HG03159 (cell line): ENCODE data around the gene PTPN1.
A peak's percentile ranks its signal among the peaks of the same experiment; 100 is the strongest.
"Not testable (repeated sequence)": the region's sequence is repeated elsewhere in the genome, so short reads cannot be mapped to it uniquely, and the experiment has no call there.

Source experiments
- ATAC-seq: cut with Tn5 transposase; IDR thresholded peaks from one replicate; pipeline ENCODE4 v1.9.1; 2021; ENCODE audit warnings: mild to moderate bottlenecking, moderate library complexity; ENCODE audit not compliant: unreplicated experiment

Gene PTPN1

DNA sequence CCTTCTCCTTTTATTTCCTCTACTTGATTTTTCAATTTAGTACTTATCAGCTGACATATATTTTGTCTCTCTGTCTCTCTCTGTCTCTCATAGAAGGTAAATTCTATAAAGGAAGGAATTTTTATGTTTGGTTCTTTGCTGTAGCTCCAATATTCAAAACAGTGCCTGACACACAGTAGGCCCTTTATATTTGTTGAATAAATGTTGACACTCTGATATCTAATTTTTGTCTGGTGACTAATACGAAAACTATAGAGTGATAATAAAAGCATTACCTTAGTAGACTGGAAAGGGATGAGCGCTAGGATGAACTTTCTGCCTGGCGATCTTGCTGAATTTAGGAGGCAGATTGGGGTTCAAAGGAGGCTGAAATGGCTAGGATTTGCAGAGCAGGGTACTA is 42.8 kb downstream of the PTPN1 start:
- ATAC-seq = no peak

DNA sequence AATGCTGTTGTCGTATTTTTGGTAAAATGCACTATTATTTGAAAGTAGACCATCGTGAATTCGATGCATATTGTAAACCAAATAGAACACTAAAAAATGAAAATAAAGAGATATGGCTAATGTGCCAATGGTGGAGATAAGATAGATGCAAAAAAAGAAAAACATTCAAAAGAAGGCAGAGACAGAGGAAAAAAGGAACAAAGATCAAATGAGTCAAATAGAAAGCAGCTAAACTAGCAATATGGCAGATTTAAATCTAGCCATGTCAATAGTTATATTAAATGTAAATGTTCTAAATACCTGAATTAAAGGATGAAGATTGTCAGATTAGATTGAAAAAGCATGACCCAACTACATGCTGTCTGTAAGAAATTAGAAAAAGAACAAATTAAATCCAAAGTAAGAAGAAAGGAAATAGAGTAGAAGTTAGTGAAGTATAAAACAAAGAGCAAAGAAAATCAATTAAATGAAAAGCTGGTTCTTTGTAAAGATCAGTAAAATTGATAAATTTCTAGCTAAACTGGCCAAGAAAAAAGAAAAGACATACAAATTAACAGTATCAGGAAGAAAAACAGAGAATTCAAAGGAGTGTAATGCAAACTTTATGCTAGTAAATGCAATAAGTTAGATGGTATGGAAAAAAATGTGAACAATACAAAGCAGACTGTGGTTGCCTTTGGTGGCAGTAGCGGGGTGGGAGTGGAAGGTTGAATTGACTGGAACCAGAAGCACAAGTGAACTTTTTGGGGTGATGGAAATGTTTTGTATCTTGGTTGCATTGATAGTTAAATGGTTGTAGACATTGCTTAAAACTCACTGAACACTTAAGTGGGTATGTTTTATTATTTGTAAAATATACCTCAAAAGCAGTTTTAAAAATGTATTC is 44.8 kb downstream of the PTPN1 start:
- ATAC-seq = no peak

DNA sequence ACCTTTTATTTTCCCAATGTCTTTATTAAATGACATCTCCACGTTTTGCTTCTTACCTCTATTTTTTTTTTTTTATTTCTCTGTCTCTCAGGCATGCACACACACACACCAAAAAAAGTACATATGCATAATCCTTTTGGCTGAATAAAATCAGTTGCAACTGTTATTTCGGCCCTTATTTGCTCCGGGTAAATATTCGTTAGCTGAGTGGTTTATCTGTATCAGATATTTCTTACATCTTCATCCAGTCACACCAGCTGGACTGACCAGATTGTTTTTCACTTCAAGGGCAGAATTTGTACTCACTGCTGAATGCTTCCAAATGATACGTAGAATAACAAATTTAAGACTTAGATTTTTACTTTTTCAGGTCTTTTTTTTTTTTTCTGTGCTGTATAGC is 45.5 kb downstream of the PTPN1 start:
- no peak for ATAC-seq

DNA sequence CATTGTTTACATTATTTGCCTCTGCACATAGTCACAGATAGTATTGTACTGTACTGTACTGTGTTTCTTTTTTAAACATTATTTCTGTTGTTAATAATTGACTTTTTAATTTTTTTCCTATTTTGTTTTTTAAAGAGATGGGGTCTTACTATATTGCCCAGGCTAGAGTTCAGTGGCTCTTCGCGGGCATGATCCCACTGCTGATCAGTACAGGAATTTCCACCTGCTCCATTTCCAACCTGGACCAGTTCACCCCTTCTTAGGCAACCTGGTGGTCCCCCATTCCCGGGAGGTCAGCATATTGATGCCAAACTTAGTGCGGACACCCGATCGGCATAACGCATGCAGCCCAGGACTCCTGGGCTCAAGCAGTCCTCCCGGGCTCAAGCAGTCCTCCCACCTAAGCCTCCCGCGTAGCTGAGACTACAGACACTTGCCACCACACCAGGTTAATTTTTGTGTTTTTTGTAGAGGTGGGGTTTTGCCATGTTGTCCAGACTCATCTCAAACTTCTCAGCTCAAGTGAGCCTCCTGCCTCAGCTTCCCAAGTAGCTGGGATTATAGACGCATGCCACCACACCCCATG is 47.5 kb downstream of the PTPN1 start:
- no peak for ATAC-seq

DNA sequence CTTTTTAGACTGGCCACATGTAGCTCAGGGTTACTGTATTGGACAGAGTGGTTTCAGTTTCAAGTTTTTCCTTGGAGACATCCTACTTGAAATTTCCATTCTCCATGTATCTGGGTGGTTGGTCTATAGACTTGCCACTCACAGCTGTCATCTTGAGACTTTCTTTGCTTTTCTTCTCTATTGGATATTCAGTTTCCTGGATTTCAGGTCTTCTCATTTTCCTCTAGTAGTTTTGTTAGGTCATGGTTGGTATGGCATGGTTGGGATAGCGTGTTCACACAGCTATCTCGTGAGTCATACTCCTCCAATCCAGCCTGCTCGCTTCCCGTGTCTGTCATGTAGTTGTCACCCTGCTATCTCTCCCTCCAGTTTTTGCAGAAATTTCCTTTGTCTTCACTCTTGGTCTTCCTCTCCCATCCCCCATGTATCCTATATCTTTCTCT is 48.3 kb downstream of the PTPN1 start:
- no peak for ATAC-seq

DNA sequence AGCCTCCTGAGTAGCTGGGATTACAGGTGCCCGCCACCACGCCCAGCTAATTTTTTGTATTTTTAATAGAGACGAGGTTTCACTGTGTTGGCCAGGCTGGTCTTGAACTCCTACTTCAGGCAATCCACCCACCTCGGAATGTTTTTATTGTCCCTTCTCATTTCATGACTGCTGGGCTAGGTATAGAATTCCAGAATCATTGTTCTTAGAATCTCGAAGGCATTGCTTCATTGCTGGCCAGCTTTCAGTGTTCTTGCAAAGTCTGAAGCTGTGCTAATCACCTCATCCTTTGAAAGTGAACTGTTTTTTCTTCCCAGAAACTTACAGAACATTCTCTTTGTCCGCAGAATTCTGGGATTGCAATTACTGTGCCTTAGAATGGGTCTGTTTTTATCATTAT is 49.0 kb downstream of the PTPN1 start:
- no peak for ATAC-seq

DNA sequence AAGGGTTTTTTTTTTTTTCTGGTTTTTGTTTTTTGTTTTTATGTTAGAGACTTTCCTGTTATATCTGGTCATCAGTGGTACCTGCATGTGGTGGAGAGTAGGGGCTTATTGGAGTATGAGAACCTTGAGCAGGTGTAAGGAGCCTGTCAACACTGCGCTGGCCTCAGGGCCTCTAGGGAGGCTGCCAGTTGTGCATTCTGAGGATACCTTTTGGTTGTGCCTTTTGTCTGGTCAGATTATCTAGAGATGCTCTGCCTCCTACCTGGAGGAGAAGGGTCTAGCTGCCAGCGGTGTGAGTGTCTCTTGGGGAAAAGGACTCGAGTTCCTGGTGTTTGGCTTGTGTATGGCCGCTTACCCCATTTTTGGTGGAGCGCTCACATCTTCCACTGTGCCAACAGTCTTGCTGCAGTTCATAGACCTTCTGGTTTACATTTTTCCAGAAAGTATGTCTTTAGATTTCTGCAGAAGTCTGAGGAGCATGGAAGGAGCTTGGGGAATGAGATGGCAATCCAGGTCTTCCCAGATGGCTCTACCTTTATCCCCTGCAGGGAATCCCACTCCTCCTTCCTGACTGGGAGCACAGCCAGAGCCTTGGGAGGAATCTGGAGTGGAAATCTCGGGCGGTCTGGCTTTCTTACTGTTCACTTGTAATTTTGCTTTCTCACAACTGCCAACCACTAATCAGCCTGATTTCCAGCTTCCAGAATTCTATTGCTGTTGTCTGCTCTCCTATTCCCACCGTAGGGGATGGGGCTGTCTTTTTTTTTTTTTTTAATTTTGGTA is 49.9 kb downstream of the PTPN1 start:
- no peak for ATAC-seq

DNA sequence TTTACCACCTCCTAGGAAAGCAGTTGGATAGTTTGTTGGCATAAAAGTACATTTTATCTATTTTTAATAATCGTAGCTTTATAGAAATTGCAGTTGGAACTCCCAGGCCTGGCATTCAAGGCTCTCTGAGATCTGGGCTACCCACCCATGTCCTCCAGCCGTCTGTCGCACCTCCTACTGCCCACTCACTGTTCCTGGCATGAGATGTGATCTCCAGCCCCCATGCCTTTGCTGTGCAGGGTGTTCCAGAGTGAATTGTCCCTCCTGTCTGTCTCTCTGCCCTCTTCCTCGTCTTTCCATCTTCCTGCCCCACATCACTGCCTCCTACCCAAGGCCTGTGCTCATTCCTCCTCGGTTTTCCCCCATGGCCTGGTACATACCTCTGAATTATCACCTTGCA is 50.7 kb downstream of the PTPN1 start:
- no peak for ATAC-seq

DNA sequence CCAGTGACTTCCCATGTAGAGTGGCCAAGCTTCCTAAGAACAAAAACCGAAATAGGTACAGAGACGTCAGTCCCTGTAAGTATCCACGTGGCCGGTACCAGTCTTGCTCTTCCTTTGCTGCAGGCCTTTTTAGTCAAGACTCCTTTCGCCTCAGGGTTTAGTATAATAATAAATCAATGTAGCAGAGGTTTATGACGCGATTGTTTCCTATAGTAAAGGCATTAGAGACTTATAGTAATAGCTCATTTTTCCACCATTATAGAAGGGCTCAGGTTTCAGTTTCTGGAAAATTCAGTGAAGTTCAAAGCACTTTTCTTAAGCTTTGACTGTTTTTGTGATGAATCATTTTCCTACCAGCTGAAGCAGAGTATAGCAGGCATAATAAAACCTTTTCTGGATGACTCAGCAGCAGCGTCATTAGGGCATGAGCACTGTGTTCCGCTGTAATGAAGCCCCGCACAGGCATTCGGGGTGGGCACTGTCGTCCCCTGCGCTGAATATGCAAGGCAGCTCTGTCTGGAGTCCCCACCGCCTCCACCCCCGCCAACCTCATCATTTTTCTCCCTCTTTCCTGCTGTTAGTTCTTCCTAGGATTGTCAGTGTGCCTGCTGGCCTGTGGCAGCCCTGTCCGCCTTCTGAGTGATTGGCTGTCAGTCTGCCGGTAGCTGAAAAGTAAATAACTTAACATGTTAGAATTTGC is 51.3 kb downstream of the PTPN1 start:
- no peak for ATAC-seq

DNA sequence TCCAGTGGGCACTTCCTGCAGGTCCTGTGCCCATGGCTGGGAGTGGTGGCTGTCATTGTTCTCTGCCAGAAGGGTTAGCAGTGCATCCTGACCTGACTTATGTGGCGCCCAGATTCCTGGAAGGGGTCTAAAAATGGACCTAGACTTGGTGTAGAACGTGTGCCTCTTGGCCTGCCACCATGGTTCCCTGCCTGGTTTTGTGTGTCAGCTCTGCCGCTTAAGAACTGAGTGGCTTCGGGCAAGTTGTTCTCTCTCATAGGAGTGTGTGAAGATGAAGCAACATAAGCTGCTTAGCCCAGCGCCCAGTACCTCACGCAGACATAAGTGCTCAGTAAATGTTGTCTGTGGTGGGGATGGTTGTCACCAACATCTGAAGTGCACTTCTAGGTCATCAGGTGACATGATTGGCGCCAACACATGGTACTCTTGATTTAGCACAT is 52.1 kb downstream of the PTPN1 start:
- no peak for ATAC-seq

DNA sequence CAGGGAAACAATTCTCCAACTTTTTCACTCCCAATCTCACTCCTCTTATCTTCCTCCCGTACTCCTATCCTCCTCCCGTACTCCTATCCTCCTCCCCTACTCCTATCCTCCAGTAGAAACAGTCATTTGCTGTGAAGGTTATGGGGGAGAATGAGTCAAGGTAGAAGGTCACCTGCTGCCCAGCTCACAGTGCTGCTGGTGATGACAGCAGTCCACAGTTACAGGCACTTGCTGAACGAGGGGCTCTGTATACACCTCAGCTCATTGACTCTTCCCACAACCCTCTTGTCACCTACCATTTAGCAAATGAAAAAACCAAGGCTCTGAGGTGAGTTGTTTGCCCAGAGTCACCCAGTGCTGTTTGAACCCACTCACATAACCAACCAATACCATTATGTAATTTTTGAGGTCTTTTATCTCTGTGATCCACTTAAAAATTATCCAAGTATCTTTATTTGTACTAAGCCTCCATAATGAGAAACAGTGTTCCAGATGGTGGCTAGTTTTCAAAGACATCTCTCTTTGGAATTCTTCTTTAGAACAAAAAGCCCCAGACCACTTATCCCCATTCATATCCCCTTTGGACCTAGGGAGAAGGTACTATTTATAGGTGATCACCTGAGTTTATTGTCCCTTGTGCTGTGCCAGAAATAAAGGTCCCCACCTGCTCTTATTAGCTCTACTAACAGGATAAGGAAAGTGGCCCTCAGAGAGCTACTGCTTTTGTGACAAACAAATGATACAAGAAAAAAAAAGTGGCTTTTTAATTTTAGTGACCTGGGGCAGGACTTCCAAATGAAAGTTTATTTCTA is 53.2 kb downstream of the PTPN1 start:
- no peak for ATAC-seq

DNA sequence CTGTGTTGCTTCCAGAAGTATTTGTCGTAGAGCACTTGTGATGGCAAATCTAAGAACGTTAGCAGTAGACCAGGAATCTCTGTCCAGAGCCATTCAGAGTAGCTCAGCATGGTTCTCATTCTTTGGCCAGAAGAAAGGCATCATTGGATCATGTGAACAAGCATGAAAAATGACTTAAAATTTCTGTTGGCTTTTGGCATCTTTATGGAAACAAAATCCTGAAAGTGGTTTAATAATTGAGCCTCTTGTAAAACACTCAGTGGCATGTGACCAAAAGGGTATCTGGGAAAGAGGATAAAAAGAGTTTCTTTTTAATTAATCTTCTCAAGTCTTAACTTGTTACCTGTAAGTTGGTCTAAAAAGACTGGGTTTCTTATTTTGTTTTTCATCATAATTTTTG is 55.2 kb downstream of the PTPN1 start:
- ATAC-seq = no peak

DNA sequence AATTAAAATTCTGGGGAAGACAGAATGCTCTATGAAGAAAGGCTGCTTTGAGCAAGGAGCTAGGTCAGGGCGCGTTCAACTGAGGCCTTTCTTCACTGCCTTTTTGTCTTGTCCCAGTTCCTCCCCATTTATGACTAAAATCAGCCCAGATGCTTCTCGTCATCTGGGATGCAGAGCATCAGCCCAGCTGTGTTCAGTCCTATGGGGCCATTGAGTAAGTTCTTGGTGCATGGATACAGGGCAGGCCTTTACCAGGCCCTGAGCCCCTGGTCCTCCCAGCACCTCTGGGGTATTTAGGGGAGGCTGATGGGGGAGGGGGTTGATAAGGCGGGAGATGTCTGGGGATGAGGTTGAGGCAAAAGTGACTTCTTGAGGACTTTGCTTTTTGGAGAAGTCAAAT is 55.7 kb downstream of the PTPN1 start:
- no peak for ATAC-seq

DNA sequence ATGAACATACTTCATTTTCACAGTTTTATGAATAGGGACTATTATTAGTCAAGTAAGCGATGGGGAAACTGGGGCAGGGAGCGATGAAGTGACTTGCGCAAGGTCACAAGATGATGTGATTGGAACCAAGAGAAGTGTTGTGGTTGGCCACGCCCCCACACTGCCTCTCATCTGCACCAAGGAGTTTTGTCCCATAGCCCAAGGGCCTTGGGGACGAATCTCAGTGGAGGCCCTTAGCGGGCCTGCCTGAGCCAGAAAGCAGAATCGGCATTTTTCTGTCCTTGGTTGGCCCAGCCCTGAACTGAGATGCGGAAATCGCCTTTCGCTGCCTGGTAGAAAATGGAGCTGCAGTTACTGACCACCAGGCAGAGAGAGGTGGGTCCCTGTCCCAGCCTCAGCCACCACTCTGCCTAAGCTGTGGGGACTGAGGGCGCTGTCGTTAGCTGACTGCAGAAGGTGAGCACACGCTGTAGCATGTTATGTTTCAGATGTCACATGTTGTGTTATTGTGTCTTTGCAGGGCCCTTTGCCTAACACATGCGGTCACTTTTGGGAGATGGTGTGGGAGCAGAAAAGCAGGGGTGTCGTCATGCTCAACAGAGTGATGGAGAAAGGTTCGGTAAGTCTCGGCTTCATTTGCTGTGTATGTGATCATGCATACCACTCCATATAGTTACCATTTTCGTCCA is 57.8 kb downstream of the PTPN1 start:
- no peak for ATAC-seq

DNA sequence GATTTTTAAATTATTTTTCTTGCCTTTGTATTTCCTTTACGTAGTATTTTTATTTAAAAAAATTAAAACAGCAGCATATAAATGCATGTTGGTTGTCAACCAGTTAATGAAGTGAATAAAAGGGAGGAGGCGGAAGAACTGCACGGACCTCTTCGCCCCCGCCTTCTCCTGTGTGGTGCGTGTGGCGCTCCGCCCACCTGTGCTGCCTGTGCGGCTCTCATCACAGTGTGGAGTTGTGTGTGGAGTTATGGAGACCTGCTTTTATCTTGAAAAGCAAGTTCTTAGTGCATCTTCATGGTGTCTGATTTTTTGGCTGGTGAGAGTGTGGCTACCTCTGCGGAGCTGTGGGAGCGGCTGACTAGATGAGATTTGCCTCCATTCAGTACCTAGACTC is 58.4 kb downstream of the PTPN1 start:
- ATAC-seq = no peak

DNA sequence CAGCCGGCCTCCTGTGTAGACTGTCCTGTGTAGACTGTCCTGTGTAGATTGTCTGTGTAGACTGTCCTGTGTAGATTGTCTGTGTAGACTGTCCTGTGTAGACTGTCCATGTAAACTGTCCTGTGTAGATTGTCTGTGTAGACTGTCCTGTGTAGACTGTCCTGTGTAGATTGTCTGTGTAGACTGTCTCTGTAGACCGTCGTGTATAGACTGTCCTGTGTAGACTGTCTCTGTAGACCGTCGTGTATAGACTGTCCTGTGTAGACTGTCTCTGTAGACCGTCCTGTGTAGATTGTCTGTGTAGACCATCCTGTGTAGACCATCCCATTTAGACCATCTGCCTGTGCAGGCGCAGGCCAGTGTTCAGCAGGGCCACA is 59.3 kb downstream of the PTPN1 start:
- ATAC-seq = not testable (repeated sequence)

DNA sequence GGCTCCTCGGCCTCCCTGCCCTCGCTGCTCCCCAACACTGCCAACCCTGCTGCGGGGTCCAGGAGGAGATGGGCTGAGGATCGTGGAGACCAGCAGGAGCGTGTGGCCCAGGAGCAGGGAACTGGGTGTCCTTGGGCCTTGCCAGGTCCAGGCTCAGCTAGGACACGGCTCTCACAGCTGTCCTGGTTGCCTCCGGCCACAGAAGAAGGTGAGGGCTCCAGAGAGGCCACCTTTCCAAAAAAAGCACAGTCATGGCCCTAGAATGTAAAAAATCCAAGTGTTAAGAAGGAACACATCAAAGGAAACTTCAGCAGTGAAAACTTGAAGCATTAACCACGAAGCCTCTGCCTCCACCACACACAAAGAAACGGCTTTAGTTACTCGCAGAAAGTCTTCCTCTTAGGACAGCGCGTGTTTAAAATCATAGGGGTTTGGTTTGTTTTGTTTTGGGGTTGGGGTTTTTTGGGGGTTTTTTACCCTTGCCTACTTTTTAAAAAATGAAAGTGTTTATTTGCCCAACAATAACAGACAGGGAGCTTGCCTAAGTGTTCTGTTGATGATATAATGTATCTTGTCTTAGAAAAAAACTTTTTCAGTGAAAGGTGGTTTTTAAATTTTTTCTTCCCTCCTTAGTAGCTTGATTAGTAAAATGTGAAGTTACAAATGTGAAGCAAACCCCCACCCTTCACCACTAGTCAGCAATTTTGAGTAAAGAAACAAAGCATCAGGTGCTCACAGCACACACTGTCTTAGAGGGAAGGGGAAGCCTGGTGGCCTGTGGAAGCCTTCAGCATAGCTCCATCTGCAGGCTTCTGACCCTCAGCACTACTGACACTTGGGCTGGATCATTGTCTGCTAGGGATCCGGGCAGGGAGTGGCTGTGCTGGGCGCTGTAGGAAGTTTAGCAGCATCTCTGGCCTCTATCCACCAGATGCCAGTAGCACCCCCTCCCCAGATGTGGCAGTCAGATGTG is 60.0 kb downstream of the PTPN1 start:
- ATAC-seq = peak; percentile 70

DNA sequence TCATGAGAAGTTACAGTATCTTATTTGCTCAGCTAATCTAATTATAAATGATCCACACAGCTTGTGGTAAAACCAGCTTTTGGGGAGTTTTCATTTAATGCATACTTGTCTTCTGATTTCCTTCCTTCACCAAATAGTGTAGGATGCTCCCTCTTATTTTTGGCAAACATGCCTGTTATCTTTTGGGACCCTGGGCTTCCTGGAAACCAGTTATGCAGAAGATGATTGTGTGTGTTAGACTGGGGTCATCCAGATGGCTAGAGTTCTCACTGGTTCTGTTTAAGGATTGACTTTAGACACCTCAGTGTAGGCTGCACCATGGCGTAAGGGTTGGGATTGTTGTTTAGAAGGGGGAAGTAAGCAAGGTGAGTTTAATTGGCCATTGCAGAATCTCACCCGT is 61.3 kb downstream of the PTPN1 start:
- no peak for ATAC-seq
